Skeletal muscle satellite cell (primary cell): Measurements from ENCODE around the gene CFAP100.
A peak's percentile ranks its signal among the peaks of the same experiment; 100 is the strongest.

Source experiments
- H3K27me3 ChIP-seq: 2 replicates; pipeline ENCODE4 v1.7.0; 2013; ENCODE audit warnings: low read length; ENCODE audit not compliant: control insufficient read depth, insufficient read depth
- H3K36me3 ChIP-seq: 2 replicates; pipeline ENCODE4 v1.7.0; 2013; ENCODE audit warnings: mild to moderate bottlenecking, control low read depth, low read length; ENCODE audit not compliant: insufficient read depth
- H3K4me1 ChIP-seq: 2 replicates; pipeline ENCODE4 v1.7.0; 2013; ENCODE audit warnings: low read length; ENCODE audit not compliant: control insufficient read depth, insufficient read depth
- H3K4me2 ChIP-seq: 2 replicates; pipeline ENCODE4 v1.7.0; 2013; ENCODE audit warnings: mild to moderate bottlenecking, low read length
- H3K4me3 ChIP-seq: 2 replicates; pipeline ENCODE4 v1.7.0; 2013; ENCODE audit warnings: low read length
- H3K9ac ChIP-seq: 2 replicates; pipeline ENCODE4 v1.7.0; 2013; ENCODE audit warnings: mild to moderate bottlenecking, low read depth, low read length, moderate library complexity
- H3K9me3 ChIP-seq: replicated peaks from 2 replicates; pipeline ENCODE4 v1.7.0; 2013; ENCODE audit warnings: mild to moderate bottlenecking, control low read depth, low read length

The CFAP100 gene

DNA sequence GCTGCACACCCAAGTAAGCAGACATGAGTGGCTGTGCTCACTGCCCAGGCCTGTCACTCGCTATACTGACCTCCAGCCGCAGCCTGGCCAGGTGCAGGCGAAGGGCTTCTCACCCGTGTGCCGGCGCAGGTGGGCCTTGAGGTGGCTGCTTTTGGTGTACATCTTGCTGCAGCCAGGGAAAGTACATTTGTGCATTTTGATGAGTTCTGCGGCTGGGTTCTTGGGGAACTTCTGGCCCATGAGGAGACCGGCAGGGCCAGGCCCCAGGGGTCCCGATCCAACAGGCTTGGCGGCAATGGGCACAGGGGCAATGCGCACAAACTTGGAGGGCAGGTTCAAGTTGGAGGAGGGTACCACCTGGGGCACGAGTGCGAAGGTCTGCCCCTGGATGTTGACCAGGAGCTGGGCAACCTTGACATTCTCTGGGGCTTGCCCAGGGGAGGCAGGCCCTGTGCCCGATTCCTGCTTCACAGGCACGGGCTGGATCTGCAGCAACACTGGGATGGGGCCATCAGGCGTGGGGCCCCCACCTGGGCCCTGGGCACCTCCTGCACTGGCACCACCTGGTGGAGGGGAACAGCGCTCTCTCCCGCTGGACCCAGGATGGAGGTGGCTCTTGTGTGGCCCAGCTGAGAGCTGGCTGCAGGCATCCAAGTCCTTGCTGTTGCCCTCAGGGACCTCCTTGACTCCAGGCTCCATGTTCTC lies 42.8 kb upstream of the CFAP100 start:
- H3K4me3 ChIP-seq = no peak overlapping the region
- H3K27me3 ChIP-seq = no peaks in the 10 kb centered on the region
- H3K36me3 ChIP-seq = no peaks in the 10 kb centered on the region
- no peak overlapping the region for H3K4me2 ChIP-seq
- no peaks in the 10 kb centered on the region for H3K9me3 ChIP-seq
- peaks cover 26% of the 10 kb centered on the region for H3K4me1 ChIP-seq
- H3K9ac ChIP-seq = no peak overlapping the region

DNA sequence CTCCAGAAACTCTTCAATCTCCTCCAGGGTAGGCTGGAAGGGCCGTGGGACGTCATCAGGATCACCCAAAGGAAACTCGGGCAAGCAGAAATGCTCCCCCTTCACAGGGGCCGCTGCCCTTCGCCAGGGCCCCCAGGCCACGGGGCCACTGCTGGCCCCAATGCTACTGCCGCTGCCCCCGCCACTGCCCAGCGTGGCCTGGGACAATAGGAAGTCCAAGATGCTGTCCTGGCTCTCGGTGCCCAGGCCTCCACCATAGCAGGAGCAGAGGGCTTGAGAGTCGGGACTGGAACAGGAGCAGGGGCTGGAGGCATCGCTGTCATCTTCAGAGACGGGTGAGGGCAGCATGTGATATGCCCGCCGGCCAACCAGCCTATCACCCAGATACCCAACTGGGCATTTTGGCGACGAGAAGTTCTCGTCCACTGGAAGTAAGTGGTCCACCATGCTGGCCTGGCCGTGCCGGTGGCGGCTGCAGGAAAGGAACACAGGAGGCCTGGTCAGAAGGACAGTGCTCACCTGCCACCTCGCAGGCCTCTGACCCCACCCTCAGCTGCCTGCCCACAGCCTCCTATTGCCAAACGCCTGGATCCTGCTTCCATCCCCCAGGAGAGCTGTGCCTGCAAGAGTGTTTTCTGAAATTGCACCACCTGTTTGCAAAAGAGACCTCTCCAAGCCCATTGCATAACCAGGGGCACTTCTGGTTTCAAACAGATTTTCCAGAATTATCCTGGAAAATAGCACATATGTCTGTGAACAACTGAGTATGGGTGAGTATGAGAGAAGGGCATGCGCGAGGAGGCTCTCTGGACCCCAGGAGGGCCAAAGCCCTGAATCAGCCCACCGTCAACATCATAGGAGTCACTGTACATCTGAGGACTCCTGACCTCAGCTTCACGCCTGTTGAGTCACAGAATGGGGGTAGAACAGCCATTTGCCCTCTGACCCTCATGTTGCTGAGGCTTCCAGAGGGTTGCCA lies 41.9 kb upstream of the CFAP100 start:
- H3K36me3 ChIP-seq = no peaks in the 10 kb centered on the region
- no peaks in the 10 kb centered on the region for H3K9me3 ChIP-seq
- H3K4me2 ChIP-seq = no peak overlapping the region
- H3K4me1 ChIP-seq = peaks cover 26% of the 10 kb centered on the region
- H3K4me3 ChIP-seq = no peak overlapping the region
- no peaks in the 10 kb centered on the region for H3K27me3 ChIP-seq
- no peak overlapping the region for H3K9ac ChIP-seq

DNA sequence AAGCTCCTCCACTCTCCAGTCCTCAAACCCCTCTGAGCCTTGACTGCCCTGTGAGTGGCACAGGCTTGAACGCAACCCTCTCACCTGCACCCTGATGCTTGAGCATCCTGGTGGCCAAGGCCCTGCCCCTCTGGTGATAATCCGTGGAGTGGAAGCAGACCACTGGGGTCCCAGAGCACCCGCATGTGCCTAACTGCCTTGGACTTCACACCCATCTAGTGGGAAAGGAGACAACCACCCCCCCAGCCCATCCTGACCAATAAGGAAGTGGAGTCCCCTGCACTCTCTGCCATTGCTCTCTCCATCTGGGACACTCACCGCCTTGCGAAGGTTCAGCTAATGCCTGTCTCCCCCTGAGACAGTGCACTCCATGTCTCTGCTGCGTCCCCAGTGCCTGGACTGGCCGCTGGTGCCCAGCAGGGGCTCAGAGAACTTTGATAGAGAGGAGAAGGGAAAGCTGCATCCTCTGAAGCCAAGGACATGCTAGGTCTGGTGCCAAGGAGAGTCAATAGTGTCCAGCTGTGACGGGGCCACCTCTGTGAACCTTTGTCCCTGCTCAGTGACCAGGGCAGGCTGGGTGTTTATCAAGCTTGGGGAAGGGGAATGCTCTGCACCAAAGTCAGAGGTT lies 40.9 kb upstream of the CFAP100 start:
- peaks cover 28% of the 10 kb centered on the region for H3K4me1 ChIP-seq
- no peak overlapping the region for H3K4me2 ChIP-seq
- H3K36me3 ChIP-seq = no peaks in the 10 kb centered on the region
- H3K9ac ChIP-seq = no peak overlapping the region
- peaks cover under 1% of the 10 kb centered on the region for H3K9me3 ChIP-seq
- peaks cover 9% of the 10 kb centered on the region for H3K27me3 ChIP-seq
- no peak overlapping the region for H3K4me3 ChIP-seq

- Histone ChIP-seq H3K9me3 (peaks cover 9% of the 10 kb centered on the region), H3K36me3 (no peaks in the 10 kb centered on the region), H3K4me3 (no peak overlapping the region), H3K9ac (no peak overlapping the region), H3K4me2 (no peak overlapping the region), H3K4me1 (peaks cover 28% of the 10 kb centered on the region), H3K27me3 (peaks cover 18% of the 10 kb centered on the region)
These were observed 39.9 kb upstream of the CFAP100 start for GRCh38 chr3:126354776-126355175.

DNA sequence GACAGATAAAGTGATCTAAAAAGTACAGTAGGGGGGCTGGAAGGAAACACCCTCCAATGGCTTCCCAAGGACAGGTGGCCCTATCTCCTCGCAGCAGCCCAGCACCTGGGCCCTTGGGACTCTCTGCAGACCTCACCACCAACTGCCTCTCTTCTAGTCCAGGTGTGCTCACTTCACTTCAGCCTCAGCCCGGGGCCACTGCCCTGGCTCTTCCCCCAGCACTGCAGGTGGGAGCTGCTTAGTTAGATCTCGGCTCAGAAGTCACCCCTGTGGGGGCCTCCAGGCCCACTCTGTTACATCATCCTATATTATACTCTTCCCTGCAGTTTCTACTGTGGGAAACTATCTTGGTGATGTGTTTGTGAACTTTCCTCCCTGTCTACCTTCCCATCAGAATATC lies 39.5 kb upstream of the CFAP100 start:
- Histone ChIP-seq H3K36me3 (no peaks in the 10 kb centered on the region), H3K4me1 (peaks cover 28% of the 10 kb centered on the region), H3K9me3 (peaks cover 9% of the 10 kb centered on the region), H3K9ac (no peak overlapping the region), H3K27me3 (peaks cover 23% of the 10 kb centered on the region), H3K4me3 (no peak overlapping the region), H3K4me2 (peak overlapping the region; percentile 90)

DNA sequence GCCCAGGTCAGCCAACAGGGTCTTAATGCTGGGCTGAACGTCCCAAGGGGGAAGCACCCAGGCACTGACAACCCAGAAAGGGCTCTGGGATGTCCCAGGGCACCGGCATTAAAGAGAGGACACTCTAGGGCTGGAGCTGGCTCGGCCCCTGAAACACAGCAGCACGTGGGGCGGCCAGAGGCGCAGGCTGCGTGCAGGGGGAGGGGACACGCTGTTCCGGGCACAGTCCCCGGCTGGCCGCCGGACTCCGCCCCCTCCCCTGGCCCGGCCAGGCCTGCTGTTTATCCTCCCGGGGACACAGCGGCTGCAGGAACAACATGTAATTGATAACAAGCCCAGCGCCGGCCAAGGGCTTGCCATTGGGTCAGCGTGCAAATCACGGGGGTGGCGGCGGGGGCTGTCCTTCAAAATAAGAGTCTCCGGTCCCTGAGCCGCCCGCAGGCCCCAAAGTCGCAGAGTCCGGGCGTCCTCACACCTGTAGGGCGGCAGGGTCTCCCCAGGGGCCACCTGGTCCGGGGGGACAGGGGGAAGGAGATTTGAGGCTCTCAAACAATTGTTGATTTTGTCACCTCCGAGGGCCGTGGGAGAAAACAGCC lies 38.8 kb upstream of the CFAP100 start:
- Histone ChIP-seq H3K36me3 (no peaks in the 10 kb centered on the region), H3K9me3 (peaks cover 9% of the 10 kb centered on the region), H3K4me1 (peaks cover 28% of the 10 kb centered on the region), H3K4me3 (peak overlapping the region; percentile 70), H3K4me2 (peak overlapping the region; percentile 90), H3K27me3 (peaks cover 29% of the 10 kb centered on the region), H3K9ac (peak overlapping the region; percentile 54)

GRCh38 chr3:126356373-126357264 lies 38.1 kb upstream of the CFAP100 start:
- Histone ChIP-seq H3K4me3 (peak overlapping the region; percentile 70), H3K36me3 (no peaks in the 10 kb centered on the region), H3K9me3 (peaks cover 9% of the 10 kb centered on the region), H3K4me2 (peak overlapping the region; percentile 90), H3K27me3 (peaks cover 36% of the 10 kb centered on the region), H3K4me1 (peaks cover 28% of the 10 kb centered on the region), H3K9ac (peak overlapping the region; percentile 54)

DNA sequence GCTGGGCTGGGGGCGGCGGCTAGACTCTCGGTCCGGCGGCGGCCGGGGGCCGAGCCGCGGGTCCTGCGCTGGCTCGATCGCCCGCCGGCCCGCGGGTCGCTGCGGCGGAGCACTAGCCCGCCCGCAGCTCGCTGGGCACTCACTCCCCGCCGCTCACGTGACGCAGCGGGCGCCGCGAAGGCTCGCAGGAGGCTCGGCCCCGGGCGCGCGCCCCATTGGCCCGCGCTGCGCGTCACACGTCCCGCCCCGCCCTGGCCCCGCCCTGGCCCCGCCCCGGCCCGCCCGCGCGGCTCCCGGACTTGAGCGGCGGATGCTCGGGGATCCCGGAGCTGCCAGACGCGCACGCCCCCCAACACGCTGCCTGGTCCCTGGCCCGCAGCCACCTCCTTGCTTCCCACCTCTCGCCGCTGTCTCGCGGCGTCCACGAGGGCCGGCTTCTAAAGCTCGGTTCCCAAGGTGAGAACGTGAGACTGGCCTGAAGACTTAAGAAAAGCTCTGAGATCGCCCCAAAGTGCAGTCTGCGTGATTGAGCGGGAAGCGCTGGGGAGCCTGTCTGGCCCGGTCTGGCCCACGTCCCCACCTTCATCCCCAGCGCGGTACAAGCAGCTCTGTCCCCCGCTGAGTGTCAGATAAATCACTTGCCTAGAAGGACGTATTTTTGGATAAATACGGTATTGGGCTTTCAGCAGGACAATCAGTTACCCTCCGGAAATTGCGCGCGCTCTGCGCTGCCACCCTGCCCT lies 37.2 kb upstream of the CFAP100 start, which contains the start of gene KLF15:
TSS of gene KLF15 (minus strand) at position 114 of the 743 bp plus-strand sequence. CDS start 4,486 bp downstream, outside the sequence.
- Histone ChIP-seq H3K27me3 (peaks cover 41% of the 10 kb centered on the region), H3K4me3 (peak within 1 kb of the TSS; percentile 70), H3K9ac (peak within 1 kb of the TSS; percentile 54), H3K9me3 (peaks cover 9% of the 10 kb centered on the region), H3K4me1 (peaks cover 28% of the 10 kb centered on the region), H3K36me3 (no peaks in the 10 kb centered on the region), H3K4me2 (peak within 1 kb of the TSS; percentile 90)

DNA sequence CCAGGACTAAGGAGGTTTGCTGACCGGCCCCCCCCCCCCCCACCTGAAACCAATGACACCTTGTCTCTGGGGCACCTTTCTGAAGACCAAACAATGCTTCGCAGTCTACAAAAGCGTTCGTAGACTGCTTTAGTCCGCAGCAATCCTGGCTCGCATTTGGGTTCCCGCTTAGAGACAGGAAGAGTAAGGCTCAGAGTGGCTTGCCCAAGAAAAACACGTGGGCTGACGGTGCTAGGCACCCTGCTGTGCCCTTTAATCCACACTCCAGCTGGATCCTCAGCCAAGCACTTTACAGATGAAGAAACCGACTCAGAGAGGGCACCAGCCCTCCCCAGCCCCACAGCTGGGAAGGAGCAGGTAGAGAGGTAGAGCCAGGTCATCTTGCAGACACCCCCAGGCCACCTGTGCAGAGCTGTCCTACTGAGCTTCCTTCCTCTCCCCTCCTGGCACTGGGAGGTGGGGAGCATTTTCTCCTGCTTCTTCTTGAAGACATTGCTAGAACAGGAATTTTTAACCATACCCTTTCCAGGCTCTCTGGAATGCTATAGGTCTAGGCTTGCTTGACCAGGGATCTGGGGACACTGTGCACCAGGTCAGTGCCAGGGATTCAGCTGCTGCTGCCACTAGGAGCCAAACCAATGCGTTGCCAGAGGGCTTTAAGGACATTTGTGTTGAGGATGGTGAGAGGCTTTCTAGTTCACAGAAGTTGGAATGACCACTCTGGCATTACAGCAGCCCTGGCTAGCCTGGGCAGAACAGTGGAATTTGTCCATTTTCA lies 36.5 kb upstream of the CFAP100 start:
- peaks cover 9% of the 10 kb centered on the region for H3K9me3 ChIP-seq
- peak overlapping the region; percentile 90 for H3K4me2 ChIP-seq
- H3K4me3 ChIP-seq = peak overlapping the region; percentile 70
- H3K27me3 ChIP-seq = peaks cover 48% of the 10 kb centered on the region
- peaks cover 22% of the 10 kb centered on the region for H3K4me1 ChIP-seq
- no peak overlapping the region for H3K9ac ChIP-seq
- no peaks in the 10 kb centered on the region for H3K36me3 ChIP-seq
